ENCODE results near the gene ANO2. TPM values are rescaled to one million over a fixed set of nuclear protein-coding genes. Genes with fewer than 3 reads are reported as not detected.

The ANO2 gene
- total RNA-seq, 1 donor from 2014 or later, result 13.6 TPM

- DNase-seq (ENCODE audit: low spot score), result no peak
- intact Hi-C loops (cut with DNase I), result no loop called here
Observed at GRCh38 chr12:5655120-5655519, 289.9 kb downstream of the ANO2 start.

- no peak for DNase-seq (ENCODE audit: low spot score)
- intact Hi-C loops (cut with DNase I), result no loop called here
Observed at GRCh38 chr12:5654019-5654418, 291.0 kb downstream of the ANO2 start.

- DNase-seq (ENCODE audit: low spot score), result no peak
- intact Hi-C loops (cut with DNase I), result no loop called here
Observed at GRCh38 chr12:5650829-5651461, 294.1 kb downstream of the ANO2 start.

- intact Hi-C loops (cut with DNase I), result no loop called here
- no peak for DNase-seq (ENCODE audit: low spot score)
Observed at GRCh38 chr12:5650281-5650680, 294.8 kb downstream of the ANO2 start.

GRCh38 chr12:5648692-5649359 is 296.2 kb downstream of the ANO2 start:
- intact Hi-C loops (cut with DNase I), result no loop called here
- no peak for DNase-seq (ENCODE audit: low spot score)

- no peak for DNase-seq (ENCODE audit: low spot score)
- intact Hi-C loops (cut with DNase I), result no loop called here
Observed at GRCh38 chr12:5643266-5643665, 301.8 kb downstream of the ANO2 start.

GRCh38 chr12:5637698-5638097 is 307.4 kb downstream of the ANO2 start:
- no peak for DNase-seq (ENCODE audit: low spot score)
- intact Hi-C loops (cut with DNase I), result loop anchor here (10.0 kb wide), 1 partner anchor 213 kb away; no protein-coding TSS in a partner anchor

- DNase-seq (ENCODE audit: low spot score), result no peak
- intact Hi-C loops (cut with DNase I), result loop anchor here (10.0 kb wide), 1 partner anchor 212 kb away; no protein-coding TSS in a partner anchor
Observed at GRCh38 chr12:5636907-5637306, 308.2 kb downstream of the ANO2 start.

- no peak for DNase-seq (ENCODE audit: low spot score)
- intact Hi-C loops (cut with DNase I), result loop anchor here (10.0 kb wide), 1 partner anchor 208 kb away; no protein-coding TSS in a partner anchor
Observed at GRCh38 chr12:5633106-5633505, 312.0 kb downstream of the ANO2 start.

GRCh38 chr12:5632453-5632852 is 312.6 kb downstream of the ANO2 start:
- no peak for DNase-seq (ENCODE audit: low spot score)
- intact Hi-C loops (cut with DNase I), result loop anchor here (10.0 kb wide), 1 partner anchor 208 kb away; no protein-coding TSS in a partner anchor

GRCh38 chr12:5631497-5631896 is 313.6 kb downstream of the ANO2 start:
- no peak for DNase-seq (ENCODE audit: low spot score)
- intact Hi-C loops (cut with DNase I), result loop anchor here (10.0 kb wide), 1 partner anchor 207 kb away; no protein-coding TSS in a partner anchor

- no peak for DNase-seq (ENCODE audit: low spot score)
- intact Hi-C loops (cut with DNase I), result loop anchor here (10.0 kb wide), 1 partner anchor 206 kb away; no protein-coding TSS in a partner anchor
Observed at GRCh38 chr12:5630726-5631125, 314.3 kb downstream of the ANO2 start.

- intact Hi-C loops (cut with DNase I), result no loop called here
- DNase-seq (ENCODE audit: low spot score), result no peak
Observed at GRCh38 chr12:5628501-5628900, 316.6 kb downstream of the ANO2 start.

- no peak for DNase-seq (ENCODE audit: low spot score)
- intact Hi-C loops (cut with DNase I), result no loop called here
Observed at GRCh38 chr12:5627053-5627630, 317.9 kb downstream of the ANO2 start.

GRCh38 chr12:5626151-5626550 is 318.9 kb downstream of the ANO2 start:
- DNase-seq (ENCODE audit: low spot score), result no peak
- intact Hi-C loops (cut with DNase I), result no loop called here

- no peak for DNase-seq (ENCODE audit: low spot score)
Observed at GRCh38 chr12:5624486-5625272, 320.4 kb downstream of the ANO2 start.

GRCh38 chr12:5623411-5623810 is 321.6 kb downstream of the ANO2 start:
- DNase-seq (ENCODE audit: low spot score), result no peak
- intact Hi-C loops (cut with DNase I), result no loop called here

More at GRCh38 chr12:5624486-5625272, 320.4 kb downstream of the ANO2 start:
- intact Hi-C loops (cut with DNase I), result no loop called here

GRCh38 chr12:5622280-5622679 is 322.8 kb downstream of the ANO2 start:
- DNase-seq (ENCODE audit: low spot score), result no peak

GRCh38 chr12:5621329-5621728 is 323.7 kb downstream of the ANO2 start:
- no peak for DNase-seq (ENCODE audit: low spot score)
- intact Hi-C loops (cut with DNase I), result no loop called here

More at GRCh38 chr12:5622280-5622679, 322.8 kb downstream of the ANO2 start:
- intact Hi-C loops (cut with DNase I), result no loop called here

- no peak for DNase-seq (ENCODE audit: low spot score)
- intact Hi-C loops (cut with DNase I), result no loop called here
Observed at GRCh38 chr12:5620896-5621295, 324.2 kb downstream of the ANO2 start.

All from cardiac septum (tissue), 1 donor.